ENCODE measurements around the gene NCOA3. TPM values are rescaled to one million over a fixed set of nuclear protein-coding genes. Genes with fewer than 3 reads are reported as not detected.

NCOA3 gene
- total RNA-seq, 1 donor, result 72.8 TPM

GRCh38 chr20:47691625-47692024 is 189.9 kb downstream of the NCOA3 start:
- Histone ChIP-seq H3K27me3 (ENCODE audit: insufficient read depth, low read length) (no peaks in the 10 kb centered on the region), H3K4me3 (ENCODE audit: low read length) (no peak overlapping the region), H3K9me3 (ENCODE audit: low read depth, low read length) (peaks cover 8% of the 10 kb centered on the region), H3K4me1 (ENCODE audit: insufficient read depth, low read length) (no peaks in the 10 kb centered on the region)

DNA sequence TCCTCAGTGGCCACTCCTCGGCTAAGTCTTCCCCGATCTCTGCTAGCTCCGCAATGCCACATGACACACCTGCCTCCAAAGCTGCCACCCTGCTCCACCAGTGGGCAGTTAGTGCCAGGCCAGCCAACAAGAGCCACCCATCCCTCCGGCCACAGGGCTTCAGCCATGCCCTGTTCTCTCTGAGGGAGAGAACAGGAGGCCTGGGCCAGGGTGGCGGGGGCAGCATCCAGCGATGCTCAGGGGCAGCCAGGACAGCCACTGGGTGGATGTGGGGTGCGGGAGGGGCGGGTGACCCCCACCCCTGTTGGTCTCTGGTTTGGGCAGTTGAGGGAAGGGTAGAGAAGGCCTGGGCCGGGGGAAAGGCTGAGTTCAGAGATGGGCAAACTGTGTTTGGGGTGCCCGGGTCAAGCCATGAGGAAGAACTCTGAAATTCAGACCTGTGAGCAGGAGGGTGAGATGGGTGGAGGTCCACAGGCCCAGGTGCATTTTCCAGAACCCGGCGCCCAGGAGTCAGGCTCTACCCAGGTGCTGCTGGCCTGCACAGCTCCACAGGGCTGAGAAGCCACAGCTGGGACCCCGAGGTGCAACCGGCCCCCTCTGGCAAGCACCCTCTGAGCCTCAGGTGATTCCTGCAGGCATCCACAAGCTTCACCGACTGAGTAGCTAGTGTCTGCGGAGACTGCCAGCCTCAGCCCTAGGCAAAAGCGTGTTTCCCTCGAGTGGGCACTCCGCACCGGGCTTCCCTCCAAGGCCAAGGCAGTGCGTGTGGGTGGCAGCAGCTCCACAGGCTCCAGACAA is 192.5 kb downstream of the NCOA3 start:
- H3K27me3 ChIP-seq (ENCODE audit: insufficient read depth, low read length), result no peaks in the 10 kb centered on the region
- peaks cover 8% of the 10 kb centered on the region for H3K9me3 ChIP-seq (ENCODE audit: low read depth, low read length)
- H3K4me1 ChIP-seq (ENCODE audit: insufficient read depth, low read length), result no peaks in the 10 kb centered on the region
- H3K4me3 ChIP-seq (ENCODE audit: low read length), result no peak overlapping the region

- Histone ChIP-seq H3K4me1 (ENCODE audit: insufficient read depth, low read length) (no peaks in the 10 kb centered on the region), H3K27me3 (ENCODE audit: insufficient read depth, low read length) (no peaks in the 10 kb centered on the region), H3K4me3 (ENCODE audit: low read length) (no peak overlapping the region), H3K9me3 (ENCODE audit: low read depth, low read length) (peaks cover 5% of the 10 kb centered on the region)
Measured at GRCh38 chr20:47696856-47697255, 195.2 kb downstream of the NCOA3 start.

DNA sequence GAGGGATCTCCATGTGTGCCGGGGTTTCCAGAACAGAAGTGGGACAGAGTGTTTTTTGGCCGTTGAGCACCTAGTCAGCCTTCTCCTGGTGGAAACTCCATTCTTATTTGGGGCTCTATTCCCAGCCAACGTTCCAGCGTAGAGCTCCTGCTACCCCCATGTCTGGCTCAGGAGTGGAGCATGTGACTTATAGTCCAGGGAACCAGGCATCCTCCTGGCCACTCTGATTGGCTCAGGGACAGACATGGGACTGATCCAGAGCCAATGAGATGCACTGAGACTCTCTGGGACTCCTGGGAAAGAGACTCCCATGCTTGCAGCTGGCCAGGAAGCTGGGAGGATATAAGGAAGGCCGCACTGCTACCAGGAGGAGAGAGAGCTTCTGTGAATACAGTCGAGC is 196.5 kb downstream of the NCOA3 start:
- Histone ChIP-seq H3K4me3 (ENCODE audit: low read length) (no peak overlapping the region), H3K9me3 (ENCODE audit: low read depth, low read length) (no peaks in the 10 kb centered on the region), H3K27me3 (ENCODE audit: insufficient read depth, low read length) (no peaks in the 10 kb centered on the region), H3K4me1 (ENCODE audit: insufficient read depth, low read length) (no peaks in the 10 kb centered on the region)

DNA sequence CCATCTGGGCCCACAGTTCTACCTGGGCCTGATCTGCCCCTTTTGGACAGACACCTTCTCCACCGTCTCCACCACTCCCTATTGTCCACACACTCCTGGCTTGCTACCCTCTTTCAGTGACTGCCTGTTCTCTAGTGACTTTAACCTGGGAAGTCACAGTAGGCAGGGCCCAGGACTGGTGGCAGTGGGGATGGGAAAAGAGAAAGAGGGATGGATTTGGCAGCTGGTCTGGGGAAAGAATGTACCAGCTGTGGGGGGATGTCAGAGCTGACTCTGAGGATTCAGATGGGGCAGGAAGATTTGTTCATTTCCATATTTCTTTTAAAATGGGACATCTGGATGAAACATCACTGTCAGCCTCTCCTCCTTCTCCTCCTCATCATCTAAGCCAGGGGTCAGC is 198.1 kb downstream of the NCOA3 start:
- Histone ChIP-seq H3K4me1 (ENCODE audit: insufficient read depth, low read length) (no peaks in the 10 kb centered on the region), H3K9me3 (ENCODE audit: low read depth, low read length) (no peaks in the 10 kb centered on the region), H3K27me3 (ENCODE audit: insufficient read depth, low read length) (no peaks in the 10 kb centered on the region), H3K4me3 (ENCODE audit: low read length) (no peak overlapping the region)

- Histone ChIP-seq H3K4me1 (ENCODE audit: insufficient read depth, low read length) (no peaks in the 10 kb centered on the region), H3K9me3 (ENCODE audit: low read depth, low read length) (no peaks in the 10 kb centered on the region), H3K27me3 (ENCODE audit: insufficient read depth, low read length) (no peaks in the 10 kb centered on the region), H3K4me3 (ENCODE audit: low read length) (no peak overlapping the region)
Measured at GRCh38 chr20:47700327-47700726, 198.6 kb downstream of the NCOA3 start.

DNA sequence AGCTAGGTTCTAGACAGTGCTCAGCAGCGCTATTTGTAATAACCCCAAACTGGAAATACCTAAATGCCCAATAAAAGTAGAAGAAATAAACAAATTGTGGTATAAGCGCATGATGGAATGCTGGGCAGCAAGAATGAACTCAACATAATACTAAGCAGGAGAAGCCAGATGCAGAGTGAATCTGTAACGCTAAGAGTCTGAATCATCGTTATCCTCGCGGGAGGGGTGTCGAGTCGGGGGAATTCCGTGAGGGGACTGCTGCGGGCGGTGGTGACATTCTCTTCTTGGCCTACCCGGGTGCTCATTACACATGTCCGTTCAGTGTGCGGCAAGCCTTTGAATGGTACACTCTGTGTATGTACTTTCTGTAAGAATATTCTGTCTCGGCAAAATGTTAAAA is 199.9 kb downstream of the NCOA3 start:
- Histone ChIP-seq H3K27me3 (ENCODE audit: insufficient read depth, low read length) (no peaks in the 10 kb centered on the region), H3K9me3 (ENCODE audit: low read depth, low read length) (no peaks in the 10 kb centered on the region), H3K4me1 (ENCODE audit: insufficient read depth, low read length) (no peaks in the 10 kb centered on the region), H3K4me3 (ENCODE audit: low read length) (no peak overlapping the region)

DNA sequence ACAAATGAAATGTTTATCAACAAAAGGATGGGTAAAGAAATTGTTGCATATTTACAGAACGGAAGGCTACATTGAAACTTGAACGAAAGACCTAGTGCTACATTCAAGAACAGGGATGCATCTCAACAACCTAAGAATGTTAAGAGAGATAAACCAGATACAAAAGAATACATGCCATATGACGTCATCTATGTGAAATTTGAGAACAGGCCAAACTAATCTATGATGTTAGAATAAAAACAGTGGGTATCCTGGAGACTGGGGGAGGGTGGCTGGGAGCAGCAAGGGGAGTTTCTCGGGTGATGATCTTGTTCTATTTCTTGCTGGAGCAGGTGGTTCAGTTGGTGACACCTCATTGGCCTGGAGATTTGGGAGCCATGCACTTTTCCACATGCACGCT is 202.1 kb downstream of the NCOA3 start:
- no peaks in the 10 kb centered on the region for H3K4me1 ChIP-seq (ENCODE audit: insufficient read depth, low read length)
- no peaks in the 10 kb centered on the region for H3K27me3 ChIP-seq (ENCODE audit: insufficient read depth, low read length)
- H3K9me3 ChIP-seq (ENCODE audit: low read depth, low read length), result no peaks in the 10 kb centered on the region
- no peak overlapping the region for H3K4me3 ChIP-seq (ENCODE audit: low read length)

GRCh38 chr20:47704746-47705496 is 203.2 kb downstream of the NCOA3 start:
- no peak overlapping the region for H3K4me3 ChIP-seq (ENCODE audit: low read length)
- H3K4me1 ChIP-seq (ENCODE audit: insufficient read depth, low read length), result no peaks in the 10 kb centered on the region
- no peaks in the 10 kb centered on the region for H3K9me3 ChIP-seq (ENCODE audit: low read depth, low read length)
- no peaks in the 10 kb centered on the region for H3K27me3 ChIP-seq (ENCODE audit: insufficient read depth, low read length)

GRCh38 chr20:47705497-47705856 is 203.8 kb downstream of the NCOA3 start:
- no peaks in the 10 kb centered on the region for H3K4me1 ChIP-seq (ENCODE audit: insufficient read depth, low read length)
- no peaks in the 10 kb centered on the region for H3K27me3 ChIP-seq (ENCODE audit: insufficient read depth, low read length)
- H3K4me3 ChIP-seq (ENCODE audit: low read length), result no peak overlapping the region
- no peaks in the 10 kb centered on the region for H3K9me3 ChIP-seq (ENCODE audit: low read depth, low read length)

DNA sequence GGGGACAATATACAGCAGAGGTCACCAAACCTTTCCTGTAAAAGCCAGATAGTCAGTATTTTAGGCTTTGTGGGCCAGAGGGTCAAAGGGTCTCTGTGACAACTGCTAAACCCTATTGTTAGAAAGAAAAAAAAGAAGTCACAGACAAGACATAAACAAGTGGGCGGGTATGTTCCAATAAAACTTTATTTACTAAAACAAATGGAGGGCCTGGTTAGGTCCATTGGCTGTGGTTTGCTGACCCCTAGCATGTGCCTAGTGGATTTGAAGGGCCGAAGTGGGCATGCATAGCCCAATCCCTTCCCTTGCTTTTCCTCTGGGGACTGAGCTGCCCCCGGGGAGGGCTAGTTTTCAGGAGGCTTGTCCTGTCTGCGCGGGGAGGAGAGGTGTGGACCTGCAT is 204.7 kb downstream of the NCOA3 start:
- no peaks in the 10 kb centered on the region for H3K27me3 ChIP-seq (ENCODE audit: insufficient read depth, low read length)
- no peaks in the 10 kb centered on the region for H3K4me1 ChIP-seq (ENCODE audit: insufficient read depth, low read length)
- no peaks in the 10 kb centered on the region for H3K9me3 ChIP-seq (ENCODE audit: low read depth, low read length)
- H3K4me3 ChIP-seq (ENCODE audit: low read length), result no peak overlapping the region

Other genes starting within 250 kb of the NCOA3 start
- 18.7 TPM for gene ZMYND8, start 145.2 kb upstream of the NCOA3 start, total RNA-seq

All from mononuclear cell (primary cell).